Fibroblast of mammary gland (primary cell): Measurements from ENCODE around the gene GSE1.

Experiments
- DNase-seq: peaks from one replicate; pipeline ENCODE4 v3.0.0-alpha.2; 2010; ENCODE audit warnings: low read depth
- H3K4me3 ChIP-seq: 2 replicates; pipeline ENCODE4 v1.5.1; 2011; ENCODE audit warnings: low read depth, mild to moderate bottlenecking, low read length, moderate library complexity; ENCODE audit not compliant: control insufficient read depth
- TF ChIP-seq, protein P1 (sequence below): conservative IDR thresholded peaks from 2 replicates; pipeline ENCODE4 v1.5.1; 2011; ENCODE audit warnings: low read depth, low read length, inconsistent platforms; ENCODE audit not compliant: control insufficient read depth, insufficient read depth

GSE1 gene

DNA sequence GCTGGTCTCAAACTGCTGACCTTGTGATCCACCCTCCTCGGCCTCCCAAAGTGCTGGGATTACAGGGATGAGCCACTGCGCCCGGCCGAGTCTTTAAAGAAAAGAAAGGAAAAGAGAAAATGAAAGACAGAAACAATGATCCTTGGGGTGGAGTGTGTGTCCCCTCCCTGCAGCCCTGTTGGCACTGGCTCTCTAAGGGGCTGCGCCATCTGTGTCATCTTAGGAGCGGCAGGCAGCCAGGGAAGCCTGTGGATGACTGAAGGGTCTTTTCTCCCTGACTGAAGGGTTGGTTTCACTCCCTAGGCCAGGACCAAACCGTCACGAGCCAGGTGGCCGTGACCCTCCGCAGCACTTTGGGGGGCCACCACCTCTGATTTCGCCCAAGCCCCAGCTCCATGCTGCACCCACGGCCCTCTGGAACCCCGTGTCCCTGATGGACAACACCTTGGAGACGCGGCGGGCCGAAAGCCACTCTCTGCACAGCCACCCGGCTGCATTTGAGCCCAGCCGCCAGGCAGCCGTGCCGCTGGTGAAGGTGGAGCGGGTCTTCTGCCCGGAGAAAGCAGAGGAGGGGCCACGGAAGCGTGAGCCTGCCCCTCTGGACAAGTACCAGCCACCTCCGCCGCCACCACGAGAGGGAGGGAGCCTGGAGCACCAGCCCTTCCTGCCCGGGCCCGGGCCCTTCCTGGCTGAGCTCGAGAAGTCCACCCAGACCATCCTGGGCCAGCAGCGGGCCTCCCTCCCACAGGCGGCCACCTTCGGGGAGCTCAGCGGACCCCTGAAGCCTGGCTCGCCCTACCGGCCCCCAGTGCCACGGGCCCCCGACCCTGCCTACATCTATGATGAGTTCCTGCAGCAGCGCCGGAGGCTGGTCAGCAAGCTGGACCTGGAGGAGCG lies 48.0 kb downstream of the GSE1 start:
- DNase-seq: no peak
- TF ChIP-seq, protein P1, sequence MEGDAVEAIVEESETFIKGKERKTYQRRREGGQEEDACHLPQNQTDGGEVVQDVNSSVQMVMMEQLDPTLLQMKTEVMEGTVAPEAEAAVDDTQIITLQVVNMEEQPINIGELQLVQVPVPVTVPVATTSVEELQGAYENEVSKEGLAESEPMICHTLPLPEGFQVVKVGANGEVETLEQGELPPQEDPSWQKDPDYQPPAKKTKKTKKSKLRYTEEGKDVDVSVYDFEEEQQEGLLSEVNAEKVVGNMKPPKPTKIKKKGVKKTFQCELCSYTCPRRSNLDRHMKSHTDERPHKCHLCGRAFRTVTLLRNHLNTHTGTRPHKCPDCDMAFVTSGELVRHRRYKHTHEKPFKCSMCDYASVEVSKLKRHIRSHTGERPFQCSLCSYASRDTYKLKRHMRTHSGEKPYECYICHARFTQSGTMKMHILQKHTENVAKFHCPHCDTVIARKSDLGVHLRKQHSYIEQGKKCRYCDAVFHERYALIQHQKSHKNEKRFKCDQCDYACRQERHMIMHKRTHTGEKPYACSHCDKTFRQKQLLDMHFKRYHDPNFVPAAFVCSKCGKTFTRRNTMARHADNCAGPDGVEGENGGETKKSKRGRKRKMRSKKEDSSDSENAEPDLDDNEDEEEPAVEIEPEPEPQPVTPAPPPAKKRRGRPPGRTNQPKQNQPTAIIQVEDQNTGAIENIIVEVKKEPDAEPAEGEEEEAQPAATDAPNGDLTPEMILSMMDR: no peak

DNA sequence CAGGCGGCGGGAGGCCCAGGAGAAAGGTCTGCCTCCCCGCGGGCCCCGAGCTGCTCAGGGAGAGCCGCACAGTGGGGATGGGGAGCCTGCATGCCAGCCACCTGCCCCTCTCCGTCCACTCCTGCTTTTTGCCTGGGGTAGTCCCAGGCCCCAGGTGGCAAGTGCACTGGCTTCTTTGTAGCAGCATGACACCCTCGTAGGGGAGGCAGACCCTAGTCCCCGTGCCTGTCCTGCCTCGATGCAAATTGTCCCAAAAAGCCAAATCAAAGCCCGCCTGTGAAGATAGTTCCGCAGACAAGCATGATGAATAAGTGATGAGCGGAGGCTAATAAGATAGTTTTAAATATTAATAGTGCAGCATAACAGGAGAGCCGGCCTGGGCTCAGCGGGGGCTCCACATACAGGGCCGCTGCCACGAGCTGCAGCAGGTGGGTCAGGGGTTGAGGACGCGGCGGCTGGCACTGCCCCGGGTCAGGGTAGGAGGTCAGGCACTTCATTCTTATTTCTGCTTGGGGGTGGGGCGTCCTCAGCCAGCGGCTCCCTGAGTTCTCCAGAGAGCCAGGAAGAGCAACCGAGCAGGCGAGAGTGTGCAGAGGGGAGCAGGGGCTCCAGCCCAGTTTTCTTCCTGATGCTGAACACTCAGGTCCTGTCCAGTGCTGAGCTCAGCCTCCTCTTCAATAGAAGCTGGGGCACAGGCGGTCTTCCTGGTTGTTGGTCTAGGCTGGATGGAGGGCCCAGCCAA lies 48.8 kb downstream of the GSE1 start:
- no peak overlapping the region for H3K4me3 ChIP-seq
- TF ChIP-seq, protein P1: no peak

More for the DNA sequence above, 48.0 kb downstream of the GSE1 start:
- no peak overlapping the region for H3K4me3 ChIP-seq

GRCh38 chr16:85662482-85662812 lies 49.3 kb downstream of the GSE1 start:
- TF ChIP-seq, protein P1: no peak
- no peak overlapping the region for H3K4me3 ChIP-seq
- DNase-seq: no peak

More for the DNA sequence above, 48.8 kb downstream of the GSE1 start:
- DNase-seq: no peak

DNA sequence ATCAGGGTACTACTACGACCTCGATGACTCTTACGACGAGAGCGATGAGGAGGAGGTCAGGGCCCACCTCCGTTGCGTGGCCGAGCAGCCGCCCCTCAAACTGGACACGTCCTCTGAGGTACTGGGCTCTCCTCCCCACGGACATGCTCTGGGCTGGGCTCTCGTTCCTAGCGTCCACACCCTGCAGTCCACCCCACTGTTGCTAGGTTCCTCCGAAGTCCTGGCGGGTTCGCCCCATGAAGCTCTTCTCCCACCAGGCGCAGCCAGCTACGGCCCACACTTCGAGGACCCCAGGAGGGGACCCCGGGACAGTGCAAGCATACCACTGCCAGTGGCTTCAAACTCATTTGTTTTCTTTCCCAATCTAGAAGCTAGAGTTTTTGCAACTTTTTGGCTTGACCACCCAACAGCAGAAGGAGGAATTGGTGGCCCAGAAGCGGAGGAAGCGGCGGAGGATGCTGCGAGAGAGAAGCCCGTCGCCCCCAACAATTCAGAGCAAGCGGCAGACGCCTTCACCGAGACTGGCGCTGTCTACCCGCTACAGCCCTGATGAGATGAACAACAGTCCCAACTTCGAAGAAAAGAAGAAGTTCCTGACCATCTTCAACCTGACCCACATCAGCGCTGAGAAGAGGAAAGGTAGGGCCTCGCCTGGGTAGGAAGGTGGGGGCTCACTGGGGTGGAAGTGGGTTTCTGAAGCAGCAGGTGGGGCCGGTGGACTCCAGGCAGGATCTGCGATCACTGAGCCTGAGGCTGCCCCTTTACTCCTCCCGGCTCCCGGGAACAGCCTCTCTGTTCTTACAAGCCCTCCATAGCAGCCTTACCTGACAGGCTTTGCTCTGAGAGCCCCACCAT lies 50.1 kb downstream of the GSE1 start:
- TF ChIP-seq, protein P1: no peak
- no peak for DNase-seq
- H3K4me3 ChIP-seq: no peak overlapping the region

- no peak overlapping the region for H3K4me3 ChIP-seq
- TF ChIP-seq, protein P1: no peak
- peak; percentile 28 for DNase-seq
Observed at GRCh38 chr16:85663891-85664321, 50.8 kb downstream of the GSE1 start.
